ENCODE data around the gene ANXA2R.

- TF ChIP-seq CTCF (IDR thresholded peaks at IDR 0.05; ENCODE audit: poor library complexity, severe bottlenecking): no peak
- TF ChIP-seq EZH2 (IDR thresholded peaks at IDR 0.05; ENCODE audit: borderline replicate concordance, insufficient read depth, low read length, poor library complexity, severe bottlenecking): no peak
- no peak for TF ChIP-seq EP300 (conservative IDR thresholded peaks at IDR 0.05; ENCODE audit: poor library complexity, severe bottlenecking)
These were observed 32.2 kb downstream of the ANXA2R start for GRCh38 chr5:43007911-43008362.

All from neural cell (in vitro differentiated cells).